Activated CD8-positive, alpha-beta T cell treated with anti-CD3 and anti-CD28 coated beads for 36 hours (primary cell): ENCODE data around the gene SNRPA1. TPM values are rescaled to one million over a fixed set of nuclear protein-coding genes. Genes with fewer than 3 reads are reported as not detected.

Experiments
- ATAC-seq: fragments of 200-7000 bp; cut with Tn5 transposase; one replicate; pipeline ENCODE4 v1.10.0; 2021; ENCODE audit warnings: mild to moderate bottlenecking, moderate library complexity
- CTCF ChIA-PET: fragments of 350-600 bp; sonication (Branson Sonifier 250); formaldehyde crosslinking; loops from one replicate; lab custom pipeline; 2021; ENCODE audit warnings: antibody characterized with exemption; lab: Charles Lee
- POLR2A ChIA-PET: fragments of 350-600 bp; sonication (Branson Sonifier 250); formaldehyde crosslinking; loops from one replicate; lab custom pipeline; 2021; ENCODE audit warnings: antibody characterized with exemption; lab: Charles Lee
- DNase-seq: peaks from one replicate; pipeline ENCODE4 v3.0.0-alpha.2; 2020
- H3K27ac Mint-ChIP-seq: one replicate; pipeline ENCODE4 v1.8.0; 2021; ENCODE audit warnings: mild to moderate bottlenecking, mixed read lengths
- H3K27me3 Mint-ChIP-seq: one replicate; pipeline ENCODE4 v1.8.0; 2021; ENCODE audit warnings: mixed read lengths
- H3K36me3 Mint-ChIP-seq: one replicate; pipeline ENCODE4 v1.8.0; 2021; ENCODE audit warnings: low read depth, mixed read lengths
- H3K4me1 Mint-ChIP-seq: one replicate; pipeline ENCODE4 v1.8.0; 2021; ENCODE audit warnings: low read depth, mixed read lengths
- H3K4me3 Mint-ChIP-seq: one replicate; pipeline ENCODE4 v1.8.0; 2021; ENCODE audit warnings: mild to moderate bottlenecking, moderate library complexity, mixed read lengths
- H3K9me3 Mint-ChIP-seq: one replicate; pipeline ENCODE4 v1.8.0; 2021; ENCODE audit warnings: mixed read lengths
- intact Hi-C: fragments of 100-400 bp; cut with micrococcal nuclease; formaldehyde crosslinking; loops from one replicate; pipeline ENCODE4 v1.10.0; 2022
- total RNA-seq, 2 experiments: library from RNA; stranded (reverse); gene quantifications; one replicate each; pipeline ENCODE4 v1.2.3, GENCODE V29; 2021
- TF ChIP-seq, protein P1 (sequence below): fragments of 200-600 bp; IDR thresholded peaks from one replicate; pipeline ENCODE4 v1.8.0; 2022; ENCODE audit warnings: antibody characterized with exemption, mild to moderate bottlenecking

Gene SNRPA1
- total RNA-seq, 2 experiments from 2014 or later = 243 to 249 TPM

GRCh38 chr15:101273534-101273933 is 21.5 kb downstream of the SNRPA1 start:
- Mint-ChIP-seq H3K27ac (no peak overlapping the region), H3K9me3 (no peaks in the 10 kb centered on the region), H3K4me3 (no peak overlapping the region), H3K27me3 (no peaks in the 10 kb centered on the region), H3K4me1 (peaks cover 22% of the 10 kb centered on the region), H3K36me3 (peaks cover 42% of the 10 kb centered on the region)
- CTCF ChIA-PET = interaction anchor here (0.9 to 2.4 kb wide), 6 partner anchors 15 to 368 kb away, joined by 3 to 11 read pairs (median 9); no protein-coding TSS in a partner anchor
- intact Hi-C loops = no loop called here
- POLR2A ChIA-PET = interaction anchor here (0.6 to 1.4 kb wide), 5 partner anchors 15 to 86 kb away, joined by 3 to 7 read pairs (median 3); partner anchors contain the start of gene SNRPA1
- TF ChIP-seq, protein P1, sequence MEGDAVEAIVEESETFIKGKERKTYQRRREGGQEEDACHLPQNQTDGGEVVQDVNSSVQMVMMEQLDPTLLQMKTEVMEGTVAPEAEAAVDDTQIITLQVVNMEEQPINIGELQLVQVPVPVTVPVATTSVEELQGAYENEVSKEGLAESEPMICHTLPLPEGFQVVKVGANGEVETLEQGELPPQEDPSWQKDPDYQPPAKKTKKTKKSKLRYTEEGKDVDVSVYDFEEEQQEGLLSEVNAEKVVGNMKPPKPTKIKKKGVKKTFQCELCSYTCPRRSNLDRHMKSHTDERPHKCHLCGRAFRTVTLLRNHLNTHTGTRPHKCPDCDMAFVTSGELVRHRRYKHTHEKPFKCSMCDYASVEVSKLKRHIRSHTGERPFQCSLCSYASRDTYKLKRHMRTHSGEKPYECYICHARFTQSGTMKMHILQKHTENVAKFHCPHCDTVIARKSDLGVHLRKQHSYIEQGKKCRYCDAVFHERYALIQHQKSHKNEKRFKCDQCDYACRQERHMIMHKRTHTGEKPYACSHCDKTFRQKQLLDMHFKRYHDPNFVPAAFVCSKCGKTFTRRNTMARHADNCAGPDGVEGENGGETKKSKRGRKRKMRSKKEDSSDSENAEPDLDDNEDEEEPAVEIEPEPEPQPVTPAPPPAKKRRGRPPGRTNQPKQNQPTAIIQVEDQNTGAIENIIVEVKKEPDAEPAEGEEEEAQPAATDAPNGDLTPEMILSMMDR = no peak
- no peak for ATAC-seq
- DNase-seq = no peak

- Mint-ChIP-seq H3K27me3 (no peaks in the 10 kb centered on the region), H3K27ac (no peak overlapping the region), H3K4me1 (peaks cover 16% of the 10 kb centered on the region), H3K9me3 (no peaks in the 10 kb centered on the region), H3K36me3 (peaks cover 41% of the 10 kb centered on the region), H3K4me3 (no peak overlapping the region)
- DNase-seq (no peak), ATAC-seq (no peak)
- ChIA-PET CTCF (interaction anchor here (1.2 to 2.4 kb wide), 5 partner anchors 14 to 264 kb away, joined by 5 to 11 read pairs (median 10); no protein-coding TSS in a partner anchor), POLR2A (interaction anchor here (1.0 kb wide), 1 partner anchor 16 kb away, joined by 3 read pairs; no protein-coding TSS in a partner anchor)
- intact Hi-C loops = no loop called here
- TF ChIP-seq, protein P1 = no peak
These were observed 22.5 kb downstream of the SNRPA1 start for GRCh38 chr15:101272584-101272983.

- TF ChIP-seq, protein P1 = no peak
- Mint-ChIP-seq H3K9me3 (no peaks in the 10 kb centered on the region), H3K4me3 (no peak overlapping the region), H3K27me3 (no peaks in the 10 kb centered on the region), H3K36me3 (peaks cover 29% of the 10 kb centered on the region), H3K4me1 (peaks cover under 1% of the 10 kb centered on the region), H3K27ac (peak overlapping the region; percentile 32)
- DNase-seq = no peak
- ATAC-seq = no peak
- ChIA-PET POLR2A (interaction anchor here (0.8 to 2.4 kb wide), 2 partner anchors 9 to 229 kb away, joined by 3 to 5 read pairs; no protein-coding TSS in a partner anchor), CTCF (interaction anchor here (1.0 to 2.1 kb wide), 5 partner anchors 9 to 261 kb away, joined by 3 to 11 read pairs (median 4); no protein-coding TSS in a partner anchor)
- intact Hi-C loops = no loop called here
These were observed 25.4 kb downstream of the SNRPA1 start for GRCh38 chr15:101269479-101270223.

DNA sequence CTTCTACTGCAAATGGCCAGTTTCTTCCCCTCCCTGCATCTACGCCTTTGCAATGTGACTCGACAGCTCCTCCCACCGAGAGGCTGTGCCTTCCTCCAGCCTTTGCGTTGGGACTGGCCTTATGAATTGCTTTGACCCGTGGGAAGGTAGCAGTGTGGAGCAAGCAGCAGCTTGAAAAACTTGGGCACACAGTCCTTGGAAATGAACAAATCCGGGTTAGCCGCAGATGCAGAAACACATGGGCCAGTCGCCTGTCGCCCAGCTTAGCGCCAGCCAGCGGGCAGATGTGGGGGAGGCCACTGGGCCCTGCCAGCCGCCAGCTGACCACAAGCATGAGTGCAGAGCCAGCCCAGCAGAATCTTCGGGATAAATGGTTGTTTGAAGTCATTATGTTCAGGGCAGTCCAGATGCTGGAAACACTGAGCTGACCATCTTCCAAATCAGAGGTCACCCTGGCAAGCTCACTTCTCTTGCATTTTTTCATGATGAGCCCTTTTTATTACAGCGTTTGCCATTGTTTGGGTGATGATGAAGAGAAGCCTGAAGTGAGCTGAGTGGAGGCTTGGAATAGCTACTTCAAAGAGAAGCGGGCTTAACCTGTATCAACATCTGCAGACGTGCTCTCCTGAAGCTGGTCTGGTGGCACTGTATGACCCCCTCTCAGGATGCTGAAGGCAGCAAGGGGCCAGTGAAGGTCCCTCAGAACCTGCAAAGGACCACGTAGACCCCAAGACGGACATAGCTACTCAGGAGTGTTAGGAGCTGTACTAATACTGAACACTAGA is 27.5 kb downstream of the SNRPA1 start:
- ChIA-PET POLR2A (interaction anchor here (1.1 to 2.4 kb wide), 3 partner anchors 8 to 46 kb away, joined by 3 to 5 read pairs (median 5); no protein-coding TSS in a partner anchor), CTCF (interaction anchor here (1.2 to 3.2 kb wide), 7 partner anchors 9 to 259 kb away, joined by 4 to 16 read pairs (median 6); no protein-coding TSS in a partner anchor)
- ATAC-seq (no peak), DNase-seq (no peak)
- H3K4me3 Mint-ChIP-seq = no peak overlapping the region
- no peaks in the 10 kb centered on the region for H3K9me3 Mint-ChIP-seq
- H3K4me1 Mint-ChIP-seq = peaks cover 3% of the 10 kb centered on the region
- no peak overlapping the region for H3K27ac Mint-ChIP-seq
- intact Hi-C loops = no loop called here
- H3K36me3 Mint-ChIP-seq = peaks cover 10% of the 10 kb centered on the region
- no peaks in the 10 kb centered on the region for H3K27me3 Mint-ChIP-seq
- TF ChIP-seq, protein P1 = no peak
